ENCODE measurements around the gene PPP1R12B. TPM values are rescaled to one million over a fixed set of nuclear protein-coding genes. Genes with fewer than 3 reads are reported as not detected.

PPP1R12B gene
- total and polyA plus RNA-seq, 12 donors: 16.5 to 969 (median 604) TPM

GRCh38 chr1:202305168-202305567 lies 43.3 kb upstream of the PPP1R12B start:
- Histone ChIP-seq H3K4me1 (peaks cover 0 to 16% (median 0%) of the 10 kb centered on the region in 9 donors), H3K27ac (no peak overlapping the region), H3K9me3 (no peaks in the 10 kb centered on the region), H3K4me3 (no peak overlapping the region), H3K27me3 (no peaks in the 10 kb centered on the region), H3K36me3 (no peaks in the 10 kb centered on the region)
- no peak for TF ChIP-seq CTCF (IDR thresholded peaks at IDR 0.05)
- ATAC-seq (peak in 5 of 8 donors; percentile 25 to 47 (median 37)), DNase-seq (no peak)
- WGBS, 2 donors: 40 to 81% methylated on average over 1 of the region's 1 CpG
- intact Hi-C loops (cut with DNase I): no loop called here

- H3K36me3 ChIP-seq: no peaks in the 10 kb centered on the region
- H3K9me3 ChIP-seq: no peaks in the 10 kb centered on the region
- WGBS, 2 donors: 74 to 76% methylated on average over 9 of the region's 9 CpGs
- H3K27ac ChIP-seq: no peak overlapping the region
- H3K4me3 ChIP-seq: no peak overlapping the region
- TF ChIP-seq CTCF (IDR thresholded peaks at IDR 0.05): no peak
- ATAC-seq: no peak
- H3K27me3 ChIP-seq: peaks cover 0 to 1% (median 0%) of the 10 kb centered on the region in 7 donors
- H3K4me1 ChIP-seq: peaks cover 0 to 19% (median 0%) of the 10 kb centered on the region in 9 donors
- intact Hi-C loops (cut with DNase I): no loop called here
- no peak for DNase-seq
Observed at GRCh38 chr1:202306535-202307345, 41.8 kb upstream of the PPP1R12B start.

GRCh38 chr1:202310071-202310725 lies 38.3 kb upstream of the PPP1R12B start:
- ATAC-seq: no peak
- Histone ChIP-seq H3K36me3 (no peaks in the 10 kb centered on the region), H3K4me1 (peaks cover 0 to 15% (median 5%) of the 10 kb centered on the region in 9 donors), H3K27me3 (peaks cover 0 to 13% (median 0%) of the 10 kb centered on the region in 7 donors), H3K27ac (no peak overlapping the region), H3K4me3 (no peak overlapping the region), H3K9me3 (no peaks in the 10 kb centered on the region)
- intact Hi-C loops (cut with DNase I): loop anchor here in 1 of 10 donors (5.0 to 10.0 kb wide), 2 partner anchors 33 to 405 kb away; partner anchors contain the start of gene SYT2
- DNase-seq: no peak
- no peak for TF ChIP-seq CTCF (IDR thresholded peaks at IDR 0.05)

GRCh38 chr1:202310746-202311145 lies 37.8 kb upstream of the PPP1R12B start:
- ATAC-seq: no peak
- Histone ChIP-seq H3K4me3 (no peak overlapping the region), H3K9me3 (no peaks in the 10 kb centered on the region), H3K27ac (no peak overlapping the region), H3K36me3 (no peaks in the 10 kb centered on the region), H3K27me3 (peaks cover 0 to 13% (median 0%) of the 10 kb centered on the region in 7 donors), H3K4me1 (peaks cover 0 to 12% (median 5%) of the 10 kb centered on the region in 9 donors)
- WGBS, 2 donors: 91 to 95% methylated on average over 3 of the region's 3 CpGs
- intact Hi-C loops (cut with DNase I): loop anchor here in 1 of 10 donors (5.0 to 10.0 kb wide), 2 partner anchors 33 to 404 kb away; partner anchors contain the start of gene SYT2
- no peak for TF ChIP-seq CTCF (IDR thresholded peaks at IDR 0.05)
- no peak for DNase-seq
